A673 (cell line): ENCODE results near the gene UVRAG. TPM values are rescaled to one million over a fixed set of nuclear protein-coding genes. Genes with fewer than 3 reads are reported as not detected.

Source experiments
- BruUV-seq: library from RNA; stranded (reverse); fragments of 400-500 nt; replicated peaks from 2 replicates; lab custom pipeline; 2021; lab: Mats Ljungman, UMichigan
- CTCF ChIA-PET: fragments of 300-600 bp; sonication (Branson Sonifier 250); formaldehyde crosslinking; loops from one replicate; lab custom pipeline; 2022; ENCODE audit warnings: antibody characterized with exemption; lab: Charles Lee
- POLR2A ChIA-PET: fragments of 300-600 bp; sonication (Branson Sonifier 250); formaldehyde crosslinking; loops from one replicate; lab custom pipeline; 2022; ENCODE audit warnings: antibody characterized with exemption; ENCODE audit not compliant: low non-redundant PET; lab: Charles Lee
- DNase-seq: peaks from one replicate; pipeline ENCODE4 v3.0.0-alpha.2; 2015; ENCODE audit warnings: low spot score
- H3K27ac ChIP-seq: fragments of 200-600 bp; sonication (generic); 2 replicates; pipeline ENCODE4 v1.5.1; 2016; ENCODE audit warnings: mixed run types, low read depth, mild to moderate bottlenecking, mixed read lengths, antibody characterized with exemption, low read length; ENCODE audit not compliant: poor library complexity, severe bottlenecking
- H3K27me3 ChIP-seq: fragments of 200-600 bp; sonication (generic); replicated peaks from 2 replicates; pipeline ENCODE4 v1.6.1; 2017; ENCODE audit warnings: mixed run types, low read depth, mild to moderate bottlenecking, mixed read lengths, antibody characterized with exemption, low read length; ENCODE audit not compliant: insufficient read depth, poor library complexity
- H3K36me3 ChIP-seq: fragments of 200-600 bp; sonication (generic); 2 replicates; pipeline ENCODE4 v1.6.1; 2016; ENCODE audit warnings: mixed run types, mild to moderate bottlenecking, mixed read lengths, antibody characterized with exemption, low read length; ENCODE audit not compliant: insufficient read depth, poor library complexity, severe bottlenecking
- H3K4me1 ChIP-seq: fragments of 200-600 bp; sonication (generic); 2 replicates; pipeline ENCODE4 v1.6.1; 2017; ENCODE audit warnings: mixed run types, mild to moderate bottlenecking, mixed read lengths, antibody characterized with exemption, low read length; ENCODE audit not compliant: insufficient read depth, poor library complexity, severe bottlenecking
- H3K4me3 ChIP-seq: fragments of 200-600 bp; sonication (generic); 2 replicates; pipeline ENCODE4 v1.5.1; 2016; ENCODE audit warnings: low read depth, mixed run types, mild to moderate bottlenecking, mixed read lengths, low read length; ENCODE audit not compliant: poor library complexity, severe bottlenecking
- H3K9me3 ChIP-seq: fragments of 200-600 bp; sonication (generic); 2 replicates; pipeline ENCODE4 v1.6.1; 2016; ENCODE audit warnings: mixed run types, low read depth, mild to moderate bottlenecking, mixed read lengths, antibody characterized with exemption, low read length; ENCODE audit not compliant: poor library complexity, severe bottlenecking
- EZH2 ChIP-seq: fragments of 200-600 bp; sonication (generic); IDR thresholded peaks from 2 replicates; pipeline ENCODE4 v1.6.1; 2017; ENCODE audit warnings: borderline replicate concordance, low read depth, mild to moderate bottlenecking, mixed read lengths, antibody characterized with exemption, low read length; ENCODE audit not compliant: poor library complexity, severe bottlenecking
- intact Hi-C: fragments of 100-400 bp; cut with micrococcal nuclease; formaldehyde crosslinking; loops from one replicate; pipeline ENCODE4 v1.10.0; 2022; ENCODE audit not compliant: unreplicated experiment
- total RNA-seq: library from RNA; stranded (reverse); gene quantifications from 2 replicates; pipeline ENCODE4 v1.2.3, GENCODE V29; 2021
- TF ChIP-seq, protein P1 (sequence below): fragments of 300-800, 200-600 bp; sonication (generic); conservative IDR thresholded peaks from 2 replicates; pipeline ENCODE4 v1.5.1; 2017; ENCODE audit warnings: low read depth, mild to moderate bottlenecking, antibody characterized with exemption, low read length, moderate library complexity, mixed read lengths

The UVRAG gene
- total RNA-seq, 1 experiment from 2014 or later: 21.1 TPM

DNA sequence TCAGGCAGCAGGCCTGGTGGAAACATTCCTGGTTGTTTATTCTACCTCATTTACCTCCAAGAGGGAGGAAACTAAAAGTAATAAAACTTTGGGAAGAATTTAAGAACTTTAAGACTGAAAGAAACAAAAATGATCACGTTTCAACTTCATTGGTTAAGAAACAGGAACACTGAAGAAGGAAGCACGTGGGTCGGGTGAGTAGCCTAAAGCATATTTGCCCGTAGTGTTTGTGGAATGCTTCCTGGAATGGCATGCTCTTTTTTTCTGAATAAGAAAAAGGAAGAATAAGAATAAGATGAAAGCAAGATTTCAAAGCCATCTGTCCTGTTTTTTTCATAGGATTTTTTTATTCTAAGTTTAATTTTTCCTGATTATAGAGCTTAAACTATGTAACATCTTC is 308.2 kb downstream of the UVRAG start:
- H3K4me1 ChIP-seq: peaks cover 15% of the 10 kb centered on the region
- H3K27ac ChIP-seq: no peak overlapping the region
- intact Hi-C loops: no loop called here
- POLR2A ChIA-PET: no interaction called here
- no TSS peak for BruUV-seq
- no peaks in the 10 kb centered on the region for H3K9me3 ChIP-seq
- TF ChIP-seq EZH2: no peak
- TF ChIP-seq, protein P1, sequence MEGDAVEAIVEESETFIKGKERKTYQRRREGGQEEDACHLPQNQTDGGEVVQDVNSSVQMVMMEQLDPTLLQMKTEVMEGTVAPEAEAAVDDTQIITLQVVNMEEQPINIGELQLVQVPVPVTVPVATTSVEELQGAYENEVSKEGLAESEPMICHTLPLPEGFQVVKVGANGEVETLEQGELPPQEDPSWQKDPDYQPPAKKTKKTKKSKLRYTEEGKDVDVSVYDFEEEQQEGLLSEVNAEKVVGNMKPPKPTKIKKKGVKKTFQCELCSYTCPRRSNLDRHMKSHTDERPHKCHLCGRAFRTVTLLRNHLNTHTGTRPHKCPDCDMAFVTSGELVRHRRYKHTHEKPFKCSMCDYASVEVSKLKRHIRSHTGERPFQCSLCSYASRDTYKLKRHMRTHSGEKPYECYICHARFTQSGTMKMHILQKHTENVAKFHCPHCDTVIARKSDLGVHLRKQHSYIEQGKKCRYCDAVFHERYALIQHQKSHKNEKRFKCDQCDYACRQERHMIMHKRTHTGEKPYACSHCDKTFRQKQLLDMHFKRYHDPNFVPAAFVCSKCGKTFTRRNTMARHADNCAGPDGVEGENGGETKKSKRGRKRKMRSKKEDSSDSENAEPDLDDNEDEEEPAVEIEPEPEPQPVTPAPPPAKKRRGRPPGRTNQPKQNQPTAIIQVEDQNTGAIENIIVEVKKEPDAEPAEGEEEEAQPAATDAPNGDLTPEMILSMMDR: no peak
- no peaks in the 10 kb centered on the region for H3K36me3 ChIP-seq
- no peak overlapping the region for H3K4me3 ChIP-seq
- DNase-seq: no peak
- no peaks in the 10 kb centered on the region for H3K27me3 ChIP-seq
- CTCF ChIA-PET: no interaction called here

DNA sequence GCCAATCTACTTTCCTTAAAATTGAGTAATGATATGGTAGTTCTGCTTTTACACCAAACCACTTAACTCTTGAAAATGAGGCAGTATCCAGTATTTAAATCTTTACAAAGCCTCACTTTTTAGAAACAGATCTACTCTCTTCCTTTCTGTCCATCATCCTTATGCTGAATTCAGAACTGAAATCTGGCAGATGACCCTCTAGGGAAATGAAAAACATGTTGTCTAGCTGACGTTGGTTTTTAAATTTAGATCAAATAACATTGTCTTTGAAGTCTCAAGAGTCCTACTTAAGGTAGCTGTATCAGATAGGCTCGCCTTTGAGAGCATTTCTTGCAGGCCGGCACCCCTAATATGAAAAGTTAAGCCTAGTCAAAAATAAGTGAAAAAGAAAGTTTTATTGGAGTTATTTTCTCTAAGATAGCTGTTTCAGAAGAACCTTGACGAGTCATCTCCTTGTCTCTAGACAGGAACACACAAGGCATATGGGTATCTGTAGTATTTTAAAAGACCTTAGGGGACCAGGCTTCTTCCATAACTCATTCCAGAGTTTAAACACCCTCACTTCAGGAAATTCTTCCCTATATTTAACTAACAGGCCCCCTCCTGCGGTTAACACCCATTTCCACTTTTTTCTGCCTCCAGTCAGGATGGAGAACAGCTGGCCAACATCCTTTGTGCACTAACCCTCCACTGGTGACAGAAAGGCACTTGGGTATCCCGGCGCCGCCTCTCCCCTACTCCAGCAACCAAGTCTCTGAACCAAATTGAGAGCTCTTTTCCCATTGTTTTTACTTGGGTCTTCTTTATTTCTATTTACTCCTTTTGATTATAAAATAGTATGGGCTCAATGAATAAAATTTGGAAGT is 310.1 kb downstream of the UVRAG start:
- no peaks in the 10 kb centered on the region for H3K27me3 ChIP-seq
- TF ChIP-seq EZH2: no peak
- TF ChIP-seq, protein P1: no peak
- POLR2A ChIA-PET: no interaction called here
- no peaks in the 10 kb centered on the region for H3K36me3 ChIP-seq
- peaks cover 11% of the 10 kb centered on the region for H3K4me1 ChIP-seq
- intact Hi-C loops: no loop called here
- no TSS peak for BruUV-seq
- H3K4me3 ChIP-seq: no peak overlapping the region
- DNase-seq: peak; percentile 36
- H3K9me3 ChIP-seq: no peaks in the 10 kb centered on the region
- CTCF ChIA-PET: no interaction called here
- H3K27ac ChIP-seq: no peak overlapping the region

DNA sequence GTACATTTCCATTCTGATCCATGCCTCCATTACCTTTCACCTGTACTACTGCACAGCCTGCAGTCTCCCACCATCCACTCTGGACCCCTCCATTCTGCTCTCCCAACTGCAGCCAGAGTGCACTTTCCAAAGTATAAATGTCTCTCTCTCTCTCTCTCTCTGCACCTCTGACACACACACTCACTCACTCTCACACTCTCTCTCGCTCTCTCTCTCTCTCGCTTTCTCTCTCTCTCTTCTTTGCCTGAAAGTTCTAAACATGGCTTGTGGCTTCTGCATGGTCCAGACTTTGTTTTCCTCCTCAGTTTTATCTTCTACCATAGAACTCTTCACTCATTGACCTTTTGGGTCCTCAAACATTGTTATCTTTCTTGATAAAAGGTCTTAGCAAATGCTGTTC is 314.7 kb downstream of the UVRAG start:
- H3K4me3 ChIP-seq: no peak overlapping the region
- DNase-seq: no peak
- intact Hi-C loops: no loop called here
- ChIA-PET CTCF (no interaction called here), POLR2A (no interaction called here)
- BruUV-seq: no TSS peak
- no peaks in the 10 kb centered on the region for H3K36me3 ChIP-seq
- no peak for TF ChIP-seq EZH2
- TF ChIP-seq, protein P1: no peak
- no peaks in the 10 kb centered on the region for H3K9me3 ChIP-seq
- H3K4me1 ChIP-seq: peaks cover 12% of the 10 kb centered on the region
- H3K27ac ChIP-seq: no peak overlapping the region
- H3K27me3 ChIP-seq: no peaks in the 10 kb centered on the region
